CD4-positive, alpha-beta T cell (primary cell): ENCODE measurements around the gene ENDOU. TPM values are rescaled to one million over a fixed set of nuclear protein-coding genes. Genes with fewer than 3 reads are reported as not detected.

ENCODE experiments used
- ATAC-seq: fragments of 200-7000 bp; cut with Tn5 transposase; one replicate; pipeline ENCODE4 v1.10.0; 2022; ENCODE audit warnings: mild to moderate bottlenecking; ENCODE audit not compliant: poor library complexity
- CTCF ChIA-PET: fragments of 350-600 bp; sonication (Branson Sonifier 250); formaldehyde crosslinking; loops from one replicate; lab custom pipeline; 2021; ENCODE audit warnings: antibody characterized with exemption, inconsistent platforms; lab: Charles Lee
- POLR2A ChIA-PET: fragments of 350-600 bp; sonication (Branson Sonifier 250); formaldehyde crosslinking; loops from one replicate; lab custom pipeline; 2021; ENCODE audit warnings: antibody characterized with exemption, inconsistent platforms; lab: Charles Lee
- DNase-seq, 14 experiments: peaks; one replicate each; pipeline ENCODE4 v3.0.0-alpha.2; 2013 to 2020; ENCODE audit warnings: mixed read lengths in 2 of 14
- H3K27ac ChIP-seq, 2 donors: one replicate each; pipeline versions ENCODE4 v1.5.1 to v1.7.0; 2013; ENCODE audit warnings: low read length in 2 of 2, low read depth in 1 of 2, mild to moderate bottlenecking in 1 of 2
- H3K27me3 ChIP-seq, 2 experiments: 1 replicate in 1 of 2; 2 replicates in 1 of 2; pipeline versions ENCODE4 v1.6.1 to v1.7.0; 2013; ENCODE audit warnings: low read length in 2 of 2, control low read depth in 1 of 2, mild to moderate bottlenecking in 1 of 2, moderate library complexity in 1 of 2; ENCODE audit not compliant: insufficient read depth in 2 of 2, control insufficient read depth in 1 of 2
- H3K36me3 ChIP-seq: one replicate; pipeline ENCODE4 v1.6.1; 2013; ENCODE audit warnings: low read length, control low read depth; ENCODE audit not compliant: insufficient read depth
- H3K4me1 ChIP-seq: one replicate; pipeline ENCODE4 v1.6.1; 2013; ENCODE audit warnings: low read length, control low read depth; ENCODE audit not compliant: insufficient read depth
- H3K4me3 ChIP-seq: one replicate; pipeline ENCODE4 v1.5.1; 2013; ENCODE audit warnings: mild to moderate bottlenecking, low read length, moderate library complexity
- H3K9me3 ChIP-seq, 2 experiments: 1 replicate in 1 of 2; 2 replicates in 1 of 2; pipeline versions ENCODE4 v1.6.1 to v1.7.0; 2013; ENCODE audit warnings: low read length in 2 of 2, mild to moderate bottlenecking in 2 of 2, control low read depth in 1 of 2, moderate library complexity in 1 of 2; ENCODE audit not compliant: control insufficient read depth in 1 of 2, insufficient read depth in 1 of 2
- H3K27ac Mint-ChIP-seq: one replicate; pipeline ENCODE4 v1.8.0; 2020; ENCODE audit warnings: mixed read lengths
- H3K27me3 Mint-ChIP-seq: one replicate; pipeline ENCODE4 v1.8.0; 2021; ENCODE audit warnings: mixed read lengths
- H3K36me3 Mint-ChIP-seq: one replicate; pipeline ENCODE4 v1.8.0; 2021; ENCODE audit warnings: low read depth, mixed read lengths
- H3K4me1 Mint-ChIP-seq: one replicate; pipeline ENCODE4 v1.8.0; 2021; ENCODE audit warnings: low read depth, mixed read lengths
- H3K4me3 Mint-ChIP-seq: one replicate; pipeline ENCODE4 v1.8.0; 2020; ENCODE audit warnings: mild to moderate bottlenecking, mixed read lengths
- H3K9me3 Mint-ChIP-seq: one replicate; pipeline ENCODE4 v1.8.0; 2020; ENCODE audit warnings: mixed read lengths
- CTCF ChIP-seq: fragments of 200-600 bp; IDR thresholded peaks from one replicate; pipeline ENCODE4 v1.8.0; 2022; ENCODE audit warnings: antibody characterized with exemption, mild to moderate bottlenecking
- intact Hi-C, 2 experiments: fragments of 100-400 bp; cut with DNase I in 1 of 2; cut with micrococcal nuclease in 1 of 2; formaldehyde crosslinking; loops; one replicate each; pipeline versions ENCODE4 v1.15.1 to v1.9.0; 2023 to 2025; cut with DNase I, micrococcal nuclease
- total RNA-seq, 174 experiments: library from RNA in 2 of 174; stranded (reverse) in 2 of 174; gene quantifications; one replicate each; pipeline ENCODE4 v1.2.3 and lab custom pipeline; 2021 to 2026

ENDOU gene
- total RNA-seq, 2 experiments from 2014 or later: not detected

GRCh38 chr12:47752121-47752520, 26.8 kb upstream of the ENDOU start:
- Mint-ChIP-seq H3K4me3 (no peak overlapping the region), H3K27ac (no peak overlapping the region), H3K9me3 (no peaks in the 10 kb centered on the region), H3K27me3 (no peaks in the 10 kb centered on the region), H3K4me1 (peaks cover 12% of the 10 kb centered on the region), H3K36me3 (no peaks in the 10 kb centered on the region)
- intact Hi-C loops: no loop called here
- H3K4me3 ChIP-seq: no peak overlapping the region
- no peaks in the 10 kb centered on the region for H3K9me3 ChIP-seq
- CTCF ChIA-PET: no interaction called here
- TF ChIP-seq CTCF: no peak
- POLR2A ChIA-PET: no interaction called here
- no peaks in the 10 kb centered on the region for H3K27me3 ChIP-seq
- ATAC-seq (no peak), DNase-seq (no peak)
- H3K36me3 ChIP-seq: no peaks in the 10 kb centered on the region
- H3K27ac ChIP-seq: no peak overlapping the region
- H3K4me1 ChIP-seq: peaks cover 20% of the 10 kb centered on the region

- TF ChIP-seq CTCF: no peak
- no peak overlapping the region for H3K27ac ChIP-seq
- Mint-ChIP-seq H3K4me3 (no peak overlapping the region), H3K27ac (no peak overlapping the region), H3K27me3 (no peaks in the 10 kb centered on the region), H3K9me3 (no peaks in the 10 kb centered on the region), H3K4me1 (peaks cover 12% of the 10 kb centered on the region), H3K36me3 (no peaks in the 10 kb centered on the region)
- no peaks in the 10 kb centered on the region for H3K36me3 ChIP-seq
- no peak for ATAC-seq
- intact Hi-C loops: no loop called here
- H3K9me3 ChIP-seq: no peaks in the 10 kb centered on the region
- ChIA-PET CTCF (no interaction called here), POLR2A (no interaction called here)
- no peak for DNase-seq
- H3K4me1 ChIP-seq: peaks cover 20% of the 10 kb centered on the region
- H3K27me3 ChIP-seq: no peaks in the 10 kb centered on the region
- no peak overlapping the region for H3K4me3 ChIP-seq
These were observed 26.3 kb upstream of the ENDOU start for GRCh38 chr12:47751561-47751960.

GRCh38 chr12:47750916-47751470, 25.7 kb upstream of the ENDOU start:
- ATAC-seq: no peak
- Mint-ChIP-seq H3K27me3 (no peaks in the 10 kb centered on the region), H3K36me3 (no peaks in the 10 kb centered on the region), H3K27ac (no peak overlapping the region), H3K4me1 (peaks cover 10% of the 10 kb centered on the region), H3K4me3 (no peak overlapping the region), H3K9me3 (no peaks in the 10 kb centered on the region)
- peaks cover 17% of the 10 kb centered on the region for H3K4me1 ChIP-seq
- H3K9me3 ChIP-seq: no peaks in the 10 kb centered on the region
- no peak overlapping the region for H3K27ac ChIP-seq
- no peaks in the 10 kb centered on the region for H3K27me3 ChIP-seq
- no peaks in the 10 kb centered on the region for H3K36me3 ChIP-seq
- ChIA-PET POLR2A (interaction anchor here (0.6 kb wide), 1 partner anchor 30 kb away, joined by 5 read pairs; no protein-coding TSS in a partner anchor), CTCF (no interaction called here)
- H3K4me3 ChIP-seq: no peak overlapping the region
- DNase-seq: no peak
- intact Hi-C loops: no loop called here
- no peak for TF ChIP-seq CTCF
